ENCODE data around the gene SMIM11. TPM values are rescaled to one million over a fixed set of nuclear protein-coding genes. Genes with fewer than 3 reads are reported as not detected.

Gene SMIM11
- total and polyA plus RNA-seq, 2 experiments from 2014 or later: 3.5 to 8.9 TPM

GRCh38 chr21:34355570-34355969 lies 19.7 kb upstream of the SMIM11 start (continued):
- TF ChIP-seq REST (IDR thresholded peaks at IDR 0.05; ENCODE audit: unreplicated experiment) (no peak), EZH2phosphoT487 (IDR thresholded peaks at IDR 0.05; ENCODE audit: unreplicated experiment) (no peak), NANOG (IDR thresholded peaks at IDR 0.05; ENCODE audit: borderline replicate concordance) (no peak), STAT1 (IDR thresholded peaks at IDR 0.05; ENCODE audit: unreplicated experiment) (no peak), POLR2AphosphoS5 (IDR thresholded peaks at IDR 0.05; ENCODE audit: low read depth) (no peak), CTCF (conservative IDR thresholded peaks at IDR 0.05; ENCODE audit: low read depth in 2 of 2) (no peak)

GRCh38 chr21:34357889-34358288 lies 17.4 kb upstream of the SMIM11 start:
- H3K4me2 ChIP-seq: no peak overlapping the region
- no peaks in the 10 kb centered on the region for H3K4me1 ChIP-seq (ENCODE audit: insufficient read depth)
- no peak overlapping the region for H3K4me3 ChIP-seq
- no peak overlapping the region for H3K4me3 Mint-ChIP-seq
- no peaks in the 10 kb centered on the region for H3F3A ChIP-seq (replicated peaks; ENCODE audit: low read depth)
- H3K4me1 Mint-ChIP-seq: peaks cover 3% of the 10 kb centered on the region; the same call in 1 of the 3 replicates
- DNase-seq (ENCODE audit: low spot score) (no peak), ATAC-seq (no peak)
- no peaks in the 10 kb centered on the region for H3K9me2 ChIP-seq (ENCODE audit: insufficient read depth)
- no peak overlapping the region for H2AFZ ChIP-seq
- H3K27me3 ChIP-seq (ENCODE audit: insufficient read depth): no peaks in the 10 kb centered on the region
- H3K27ac Mint-ChIP-seq: no peak overlapping the region
- H3K79me2 ChIP-seq (replicated peaks; ENCODE audit: insufficient read depth): no peaks in the 10 kb centered on the region
- H3K27me3 Mint-ChIP-seq (ENCODE audit: insufficient read depth, low read depth, poor library complexity): peaks cover 3% of the 10 kb centered on the region
- no peaks in the 10 kb centered on the region for H4K20me1 ChIP-seq (replicated peaks; ENCODE audit: insufficient read depth)
- no peaks in the 10 kb centered on the region for H3K36me3 Mint-ChIP-seq (ENCODE audit: low read depth)
- no peak overlapping the region for H3K27ac ChIP-seq (ENCODE audit: low read depth)
- peaks cover 4% of the 10 kb centered on the region; the same call in 2 of the 3 replicates for H3K9me3 Mint-ChIP-seq
- no peaks in the 10 kb centered on the region for H3K36me3 ChIP-seq (ENCODE audit: insufficient read depth)
- TF ChIP-seq ETS1 (IDR thresholded peaks at IDR 0.05) (no peak), ZNF462 (CRISPR knock-in tag; IDR thresholded peaks at IDR 0.05) (no peak), EZH2phosphoT487 (IDR thresholded peaks at IDR 0.05; ENCODE audit: unreplicated experiment) (no peak), CTCF (conservative IDR thresholded peaks at IDR 0.05; ENCODE audit: low read depth in 2 of 2) (no peak)
